H1 (cell line): ENCODE results near the gene SMIM15. TPM values are rescaled to one million over a fixed set of nuclear protein-coding genes. Genes with fewer than 3 reads are reported as not detected.

Experiments used
- CTCF ChIA-PET: fragments of 300-600 bp; sonication (Branson Sonifier 250); formaldehyde crosslinking; loops from one replicate; lab custom pipeline; 2021; ENCODE audit not compliant: partially characterized antibody; lab: Charles Lee
- POLR2A ChIA-PET: fragments of 300-600 bp; sonication (Branson Sonifier 250); formaldehyde crosslinking; loops from one replicate; lab custom pipeline; 2021; ENCODE audit warnings: inconsistent platforms; ENCODE audit not compliant: partially characterized antibody; lab: Charles Lee
- DNase-seq, 2 experiments: peaks; one replicate each; pipeline versions ENCODE4 v3.0.0 to v3.0.0-alpha.2; 2010 to 2022; ENCODE audit warnings: low spot score in 2 of 2, low read depth in 1 of 2, mixed read lengths in 1 of 2
- FAIRE-seq: peaks from 2 replicates; lab custom pipeline; 2011; peaks lifted over from hg19 to GRCh38; lab: Jason Lieb, UNC
- H2AFZ ChIP-seq: 2 replicates; pipeline ENCODE4 v1.8.1; 2012; ENCODE audit warnings: low read length, inconsistent platforms
- H2AK5ac ChIP-seq: 2 replicates; pipeline ENCODE4 v1.6.1; 2013; ENCODE audit warnings: low read depth, low read length
- H2BK120ac ChIP-seq: replicated peaks from 2 replicates; pipeline ENCODE3; 2013; ENCODE audit warnings: low read depth, low read length, inconsistent platforms
- H2BK12ac ChIP-seq: 2 replicates; pipeline ENCODE4 v1.6.1; 2013; ENCODE audit warnings: low read depth, low read length
- H2BK15ac ChIP-seq: 2 replicates; pipeline ENCODE4 v1.6.1; 2013; ENCODE audit warnings: low read length
- H2BK20ac ChIP-seq: 2 replicates; pipeline ENCODE4 v1.6.1; 2013; ENCODE audit warnings: low read length
- H2BK5ac ChIP-seq: 2 replicates; pipeline ENCODE4 v1.6.1; 2013; ENCODE audit warnings: low read depth, low read length
- H3K14ac ChIP-seq: 2 replicates; pipeline ENCODE4 v1.6.1; 2013; ENCODE audit warnings: inconsistent platforms; ENCODE audit not compliant: insufficient read length
- H3K18ac ChIP-seq: 2 replicates; pipeline ENCODE4 v1.6.1; 2013; ENCODE audit warnings: low read length; ENCODE audit errors: extremely low read depth
- H3K23ac ChIP-seq: 2 replicates; pipeline ENCODE4 v1.6.1; 2013; ENCODE audit warnings: inconsistent platforms; ENCODE audit not compliant: insufficient read length
- H3K23me2 ChIP-seq: 2 replicates; pipeline ENCODE4 v1.6.1; 2013; ENCODE audit warnings: low read depth, low read length
- H3K27ac ChIP-seq: 2 replicates; pipeline ENCODE4 v1.6.1; 2011; ENCODE audit warnings: low read depth, low read length, inconsistent platforms
- H3K27me3 ChIP-seq, 4 experiments: replicated peaks in 1 of 4; 1 replicate in 1 of 4; 2 replicates in 3 of 4; pipeline versions ENCODE4 v1.6.1 to v1.8.1; 2011 to 2013; ENCODE audit warnings: low read length in 3 of 4, mild to moderate bottlenecking in 3 of 4, inconsistent platforms in 2 of 4, mixed read lengths in 2 of 4, moderate library complexity in 1 of 4; ENCODE audit not compliant: control insufficient read depth in 3 of 4, insufficient read depth in 3 of 4; ENCODE audit errors: extremely low read depth in 1 of 4
- H3K36me3 ChIP-seq, 4 experiments: 2 replicates each; pipeline versions ENCODE4 v1.6.1 to v1.8.1; 2011 to 2013; ENCODE audit warnings: mild to moderate bottlenecking in 4 of 4, low read length in 3 of 4, moderate library complexity in 2 of 4, control low read depth in 1 of 4, inconsistent platforms in 1 of 4; ENCODE audit not compliant: insufficient read depth in 4 of 4, control insufficient read depth in 2 of 4
- H3K4ac ChIP-seq: replicated peaks from 2 replicates; pipeline ENCODE3; 2013; ENCODE audit warnings: low read length, low read depth, mixed read lengths, inconsistent platforms; ENCODE audit not compliant: insufficient read length
- H3K4me1 ChIP-seq, 4 experiments: replicated peaks in 1 of 4; 1 replicate in 1 of 4; 2 replicates in 3 of 4; pipeline versions ENCODE4 v1.6.1 to v1.8.1; 2011 to 2013; ENCODE audit warnings: low read length in 3 of 4, inconsistent platforms in 2 of 4, mixed read lengths in 1 of 4; ENCODE audit not compliant: insufficient read depth in 4 of 4, control insufficient read depth in 3 of 4
- H3K4me2 ChIP-seq, 2 experiments: 2 replicates each; pipeline versions ENCODE4 v1.6.1 to v1.8.1; 2011 to 2013; ENCODE audit warnings: low read depth in 2 of 2, low read length in 2 of 2, control low read depth in 1 of 2, inconsistent platforms in 1 of 2, mild to moderate bottlenecking in 1 of 2; ENCODE audit not compliant: insufficient read depth in 1 of 2
- H3K4me3 ChIP-seq, 4 experiments: fragments of 200-600, 300-600 bp in 1 of 4; sonication (generic), shearing (Covaris generic), sonication (Bioruptor Twin) in 1 of 4; 2 replicates each; pipeline versions ENCODE4 v1.5.1 to v1.8.1; 2011 to 2016; ENCODE audit warnings: low read length in 4 of 4, low read depth in 3 of 4, control low read depth in 2 of 4, inconsistent platforms in 2 of 4, mild to moderate bottlenecking in 2 of 4, mixed read lengths in 1 of 4, moderate library complexity in 1 of 4; ENCODE audit not compliant: insufficient read depth in 2 of 4; ENCODE audit errors: extremely low read depth in 1 of 4
- H3K56ac ChIP-seq: replicated peaks from 2 replicates; pipeline ENCODE3; 2013; ENCODE audit warnings: low read depth, mild to moderate bottlenecking, mixed read lengths, low read length, inconsistent platforms; ENCODE audit not compliant: insufficient read length
- H3K79me1 ChIP-seq: 2 replicates; pipeline ENCODE4 v1.6.1; 2013; ENCODE audit warnings: low read depth, low read length, control low read depth
- H3K79me2 ChIP-seq, 2 experiments: 2 replicates each; pipeline versions ENCODE4 v1.6.1 to v1.8.1; 2012 to 2013; ENCODE audit warnings: low read length in 2 of 2, mild to moderate bottlenecking in 2 of 2, inconsistent platforms in 1 of 2; ENCODE audit not compliant: insufficient read depth in 2 of 2, control insufficient read depth in 1 of 2
- H3K9ac ChIP-seq, 4 experiments: replicated peaks in 1 of 4; 1 replicate in 1 of 4; 2 replicates in 3 of 4; pipeline versions ENCODE4 v1.6.1 to v1.8.1; 2011 to 2013; ENCODE audit warnings: low read depth in 3 of 4, low read length in 3 of 4, control low read depth in 2 of 4, mild to moderate bottlenecking in 2 of 4, moderate library complexity in 2 of 4, inconsistent platforms in 1 of 4; ENCODE audit errors: extremely low read depth in 1 of 4
- H3K9me3 ChIP-seq, 2 experiments: 2 replicates each; pipeline versions ENCODE4 v1.6.1 to v1.8.1; 2012 to 2013; ENCODE audit warnings: mild to moderate bottlenecking in 2 of 2, moderate library complexity in 2 of 2, control low read depth in 1 of 2, inconsistent platforms in 1 of 2, low read depth in 1 of 2, low read length in 1 of 2, mixed read lengths in 1 of 2; ENCODE audit not compliant: insufficient read depth in 2 of 2
- H4K20me1 ChIP-seq, 2 experiments: replicated peaks in 1 of 2; 2 replicates each; pipeline versions ENCODE3 to v1.8.1; 2011 to 2013; ENCODE audit warnings: inconsistent platforms in 2 of 2, low read length in 2 of 2, mild to moderate bottlenecking in 1 of 2; ENCODE audit not compliant: insufficient read depth in 2 of 2, control insufficient read depth in 1 of 2
- H4K5ac ChIP-seq: 2 replicates; pipeline ENCODE4 v1.6.1; 2013; ENCODE audit warnings: low read length, low read depth, mixed read lengths, inconsistent platforms; ENCODE audit not compliant: insufficient read length
- H4K8ac ChIP-seq: 2 replicates; pipeline ENCODE4 v1.8.0; 2013; ENCODE audit warnings: mild to moderate bottlenecking, moderate library complexity, low read length, inconsistent platforms; ENCODE audit not compliant: insufficient read depth; ENCODE audit errors: extremely low read depth
- H4K91ac ChIP-seq: replicated peaks from 2 replicates; pipeline ENCODE3; 2013; ENCODE audit warnings: low read length, mixed read lengths, inconsistent platforms; ENCODE audit not compliant: insufficient read length
- EGR1 ChIP-seq: IDR thresholded peaks from 2 replicates; pipeline ENCODE4 v1.6.1; 2011; ENCODE audit warnings: low read depth, low read length, borderline replicate concordance
- JUN ChIP-seq: IDR thresholded peaks from 2 replicates; pipeline ENCODE4 v1.6.1; 2011; ENCODE audit warnings: low read depth, mild to moderate bottlenecking, improper control_type of control experiment, low read length
- NRF1 ChIP-seq: IDR thresholded peaks from 2 replicates; pipeline ENCODE4 v1.6.1; 2011; ENCODE audit warnings: mild to moderate bottlenecking, low read depth, low read length, improper control_type of control experiment
- RBBP5 ChIP-seq: IDR thresholded peaks from 2 replicates; pipeline ENCODE4 v1.7.1; 2012; ENCODE audit warnings: low read depth, mild to moderate bottlenecking, inconsistent platforms, low read length, moderate library complexity, borderline replicate concordance
- RNF2 ChIP-seq: fragments of 200-900, 300-1000 bp; sonication (generic); IDR thresholded peaks from 2 replicates; pipeline ENCODE4 v1.7.1; 2016; ENCODE audit warnings: borderline replicate concordance, low read depth, mild to moderate bottlenecking, antibody characterized with exemption, low read length; ENCODE audit not compliant: poor library complexity, severe bottlenecking; ENCODE audit errors: missing control alignments
- SIN3A ChIP-seq, 2 experiments: IDR thresholded peaks in 1 of 2; conservative IDR thresholded peaks in 1 of 2; 2 replicates each; pipeline ENCODE4 v1.6.1; 2011 to 2012; ENCODE audit warnings: low read length in 2 of 2, improper control_type of control experiment in 1 of 2, low read depth in 1 of 2, mild to moderate bottlenecking in 1 of 2
- SP2 ChIP-seq: IDR thresholded peaks from 2 replicates; pipeline ENCODE4 v1.6.1; 2012; ENCODE audit warnings: mild to moderate bottlenecking, low read length, inconsistent platforms
- SP4 ChIP-seq: IDR thresholded peaks from 2 replicates; pipeline ENCODE4 v1.6.1; 2012; ENCODE audit warnings: low read length, inconsistent platforms
- SRF ChIP-seq: IDR thresholded peaks from 2 replicates; pipeline ENCODE4 v1.6.1; 2011; ENCODE audit warnings: mild to moderate bottlenecking, low read depth, low read length, moderate library complexity
- TAF1 ChIP-seq: IDR thresholded peaks from 2 replicates; pipeline ENCODE4 v1.6.1; 2011; ENCODE audit warnings: mild to moderate bottlenecking, low read depth, low read length
- TBP ChIP-seq: IDR thresholded peaks from 2 replicates; pipeline ENCODE4 v1.6.1; 2011; ENCODE audit warnings: low read depth, low read length, improper control_type of control experiment
- WGBS, 2 experiments: shearing (Covaris generic) in 1 of 2; methylation state at CpG; one replicate each; pipeline versions ENCODE4 v1.1.6 to v1.1.7; 2013 to 2015; ENCODE audit warnings: low lambda C conversion rate in 2 of 2, mixed read lengths in 2 of 2, inconsistent platforms in 1 of 2, low coverage in 1 of 2, missing lambda C conversion rate in 1 of 2; ENCODE audit not compliant: insufficient replicate concordance in 2 of 2, insufficient coverage in 1 of 2, insufficient read length in 1 of 2; ENCODE audit errors: extremely low coverage in 1 of 2, missing lambda C conversion rate in 1 of 2; 5-methylcytosine and 5-hydroxymethylcytosine counted together
- polyA plus RNA-seq, 7 experiments: library from polyadenylated mRNA; depleted of rRNA in 3 of 7; stranded (reverse) in 5 of 7; unstranded in 2 of 7; fragments of >200 nt in 5 of 7; fragments of 200-250 nt in 2 of 7; gene quantifications; 1 replicate in 5 of 7; 2 replicates in 1 of 7; 4 replicates in 1 of 7; pipeline versions ENCODE4 v1.2.1 to v1.2.3, GENCODE V29; 2011 to 2013; ENCODE audit warnings: missing spikeins in 2 of 7, mixed read lengths in 2 of 7
- total RNA-seq: library from RNA; stranded (reverse); fragmentation: NEBNext Ultra II Directional; extraction: Animal tissue kit (Norgen Biotek cat#: 25700); gene quantifications from 2 replicates; pipeline ENCODE4 v1.2.1, GENCODE V29; 2021

Gene SMIM15
- total and polyA plus RNA-seq, 2 of the 8 experiments (the other 6 are each of a cell fraction or from before 2014, with no cell fraction given): 17.6 to 53.1 TPM

GRCh38 chr5:61202213-61202612 lies 39.9 kb upstream of the SMIM15 start:
- Histone ChIP-seq H2BK20ac (no peak overlapping the region), H3K9ac (no peak overlapping the region), H4K8ac (no peak overlapping the region), H4K5ac (no peak overlapping the region), H3K27ac (no peak overlapping the region), H3K4ac (no peak overlapping the region), H3K56ac (no peak overlapping the region), H3K14ac (no peak overlapping the region), H2BK15ac (no peak overlapping the region), H3K9me3 (peaks cover 0 to 7% of the 10 kb centered on the region in 2 experiments; a peak in 1 of 4 replicates), H2BK120ac (no peak overlapping the region), H2BK5ac (no peak overlapping the region), H3K36me3 (no peaks in the 10 kb centered on the region), H2AFZ (no peak overlapping the region), H4K91ac (no peak overlapping the region), H3K4me1 (peaks cover 0 to 9% (median 0%) of the 10 kb centered on the region in 4 experiments; a peak in 4 of 7 replicates), H3K23ac (no peak overlapping the region), H4K20me1 (no peaks in the 10 kb centered on the region), H2AK5ac (no peak overlapping the region), H2BK12ac (no peak overlapping the region)
- no peak for DNase-seq
- 91% methylated on average over 2 of the region's 2 CpGs; no CpG with 5 or more reads in 1 of the 2 experiments for WGBS, 2 experiments
- ChIA-PET POLR2A (no interaction called here), CTCF (interaction anchor here (0.6 to 0.7 kb wide), 2 partner anchors 20 to 53 kb away, joined by 3 read pairs; no protein-coding TSS in a partner anchor)
- TF ChIP-seq JUN (no peak), RBBP5 (no peak), NRF1 (no peak), SIN3A (conservative IDR thresholded peaks at IDR 0.05 in 1 of 2, IDR thresholded peaks at IDR 0.05 in 1 of 2; ENCODE audit: low read depth in 1 of 2, low read length in 2 of 2) (no peak), EGR1 (no peak), TBP (no peak), TAF1 (no peak), RNF2 (no peak), SP2 (no peak), SRF (no peak), SP4 (no peak)
- TF ChIP-seq, all 59 proteins: peak for 0
- Histone ChIP-seq H3K4me3 (no peak overlapping the region), H3K27me3 (no peaks in the 10 kb centered on the region), H3K79me2 (no peaks in the 10 kb centered on the region), H3K79me1 (no peaks in the 10 kb centered on the region), H3K23me2 (no peaks in the 10 kb centered on the region), H3K18ac (no peak overlapping the region), H3K4me2 (no peak overlapping the region)
- FAIRE-seq: no peak
